Gastrocnemius medialis (tissue), 4 donors: ENCODE data around the gene PHF21B. TPM values are rescaled to one million over a fixed set of nuclear protein-coding genes. Genes with fewer than 3 reads are reported as not detected.
"Not testable (repeated sequence)": the region's sequence is repeated elsewhere in the genome, so short reads cannot be mapped to it uniquely, and the experiment has no call there.

Source experiments
- ATAC-seq, 2 donors: fragments of 150-250 bp; one replicate each; pipeline ENCODE4 v1.9.1; 2016
- DNase-seq, 2 donors: peaks; one replicate each; pipeline ENCODE4 v3.0.0-alpha.2; 2019
- H3K27ac ChIP-seq, 4 donors: fragments of 200-600 bp; sonication (generic); 1 replicate in 1 of 4; 2 replicates in 3 of 4; pipeline ENCODE4 v1.5.1; 2016 to 2018; ENCODE audit warnings: mild to moderate bottlenecking in 2 of 4, moderate library complexity in 1 of 4
- H3K27me3 ChIP-seq, 3 donors: fragments of 200-600 bp; sonication (generic) in 2 of 3; 1 replicate in 1 of 3; 2 replicates in 2 of 3; pipeline versions ENCODE4 v1.5.1 to v1.6.0; 2016 to 2019; ENCODE audit warnings: mild to moderate bottlenecking in 1 of 3, moderate library complexity in 1 of 3
- H3K36me3 ChIP-seq, 2 donors: fragments of 200-600 bp; sonication (generic) in 1 of 2; one replicate each; pipeline ENCODE4 v1.5.1; 2017 to 2018
- H3K4me1 ChIP-seq, 2 donors: fragments of 200-600 bp; sonication (generic) in 1 of 2; one replicate each; pipeline ENCODE4 v1.5.1; 2016 to 2017; ENCODE audit warnings: mild to moderate bottlenecking in 2 of 2
- H3K4me3 ChIP-seq, 4 donors: fragments of 200-600 bp; sonication (generic) in 3 of 4; 1 replicate in 1 of 4; 2 replicates in 3 of 4; pipeline ENCODE4 v1.5.1; 2016 to 2019; ENCODE audit warnings: mild to moderate bottlenecking in 2 of 4
- H3K9me3 ChIP-seq, 3 donors: fragments of 200-600 bp; sonication (generic) in 2 of 3; 1 replicate in 1 of 3; 2 replicates in 2 of 3; pipeline ENCODE4 v1.5.1; 2016 to 2019
- POLR2A ChIP-seq, 2 donors: fragments of 450-650 bp; IDR thresholded peaks; one replicate each; pipeline ENCODE4 v1.6.1; 2017; ENCODE audit warnings: antibody characterized with exemption in 2 of 2, mild to moderate bottlenecking in 2 of 2, moderate library complexity in 2 of 2
- in situ Hi-C, 4 donors: fragments of 200-750 bp; cut with MboI; loops; one replicate each; pipeline versions ENCODE4 v1.15.0 to v1.8.0; 2017; ENCODE audit warnings: low sequenced_read_pairs in 4 of 4
- intact Hi-C: fragments of 100-400 bp; cut with DNase I; formaldehyde crosslinking; loops from one replicate; pipeline ENCODE4 v1.15.1; 2023; ENCODE audit warnings: low total_unique reads
- total RNA-seq, 4 donors: library from RNA; depleted of rRNA; stranded (reverse); fragments of >200 nt; gene quantifications; one replicate each; pipeline versions ENCODE4 v1.1.0 to v1.2.3, GENCODE V29; 2016
- TF ChIP-seq, protein P1 (sequence below), 5 experiments: fragments of 450-650 bp in 3 of 5; fragments of 200-600 bp in 2 of 5; sonication (generic) in 2 of 5; IDR thresholded peaks in 4 of 5; conservative IDR thresholded peaks in 1 of 5; 1 replicate in 4 of 5; 2 replicates in 1 of 5; pipeline ENCODE4 v1.5.1; 2016 to 2019; ENCODE audit warnings: antibody characterized with exemption in 5 of 5, mild to moderate bottlenecking in 3 of 5, moderate library complexity in 3 of 5

PHF21B gene
- total RNA-seq, 4 donors from 2014 or later = 0.07 TPM; not detected in 3

DNA sequence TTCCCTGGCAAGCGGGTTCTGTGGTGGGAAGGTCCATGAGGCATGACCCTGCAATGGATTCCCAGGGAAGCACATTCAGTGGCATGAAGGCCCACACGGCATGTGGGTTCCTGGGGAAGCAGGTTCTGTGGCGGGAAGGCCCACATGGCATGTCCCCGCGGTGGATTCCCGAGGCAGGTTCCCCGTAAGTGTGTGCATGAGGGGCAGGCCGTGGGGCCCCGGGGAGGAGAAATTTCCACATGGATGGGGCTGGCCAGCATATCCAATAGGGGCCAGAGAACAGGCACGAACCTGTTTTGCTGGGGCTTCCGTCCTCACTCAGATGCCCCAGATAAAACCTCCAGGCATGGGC is 83.7 kb downstream of the PHF21B start:
- intact Hi-C loops = no loop called here
- H3K4me3 ChIP-seq = no peak overlapping the region
- DNase-seq (no peak), ATAC-seq (no peak)
- H3K36me3 ChIP-seq = no peaks in the 10 kb centered on the region
- in situ Hi-C loops = no loop called here
- no peak for TF ChIP-seq POLR2A (IDR thresholded peaks at IDR 0.05)
- TF ChIP-seq, protein P1, sequence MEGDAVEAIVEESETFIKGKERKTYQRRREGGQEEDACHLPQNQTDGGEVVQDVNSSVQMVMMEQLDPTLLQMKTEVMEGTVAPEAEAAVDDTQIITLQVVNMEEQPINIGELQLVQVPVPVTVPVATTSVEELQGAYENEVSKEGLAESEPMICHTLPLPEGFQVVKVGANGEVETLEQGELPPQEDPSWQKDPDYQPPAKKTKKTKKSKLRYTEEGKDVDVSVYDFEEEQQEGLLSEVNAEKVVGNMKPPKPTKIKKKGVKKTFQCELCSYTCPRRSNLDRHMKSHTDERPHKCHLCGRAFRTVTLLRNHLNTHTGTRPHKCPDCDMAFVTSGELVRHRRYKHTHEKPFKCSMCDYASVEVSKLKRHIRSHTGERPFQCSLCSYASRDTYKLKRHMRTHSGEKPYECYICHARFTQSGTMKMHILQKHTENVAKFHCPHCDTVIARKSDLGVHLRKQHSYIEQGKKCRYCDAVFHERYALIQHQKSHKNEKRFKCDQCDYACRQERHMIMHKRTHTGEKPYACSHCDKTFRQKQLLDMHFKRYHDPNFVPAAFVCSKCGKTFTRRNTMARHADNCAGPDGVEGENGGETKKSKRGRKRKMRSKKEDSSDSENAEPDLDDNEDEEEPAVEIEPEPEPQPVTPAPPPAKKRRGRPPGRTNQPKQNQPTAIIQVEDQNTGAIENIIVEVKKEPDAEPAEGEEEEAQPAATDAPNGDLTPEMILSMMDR (IDR thresholded peaks at IDR 0.05 in 4 of 5, conservative IDR thresholded peaks at IDR 0.05 in 1 of 5) = no peak
- H3K9me3 ChIP-seq = no peaks in the 10 kb centered on the region
- H3K27ac ChIP-seq = no peak overlapping the region
- H3K27me3 ChIP-seq = no peaks in the 10 kb centered on the region
- H3K4me1 ChIP-seq = no peaks in the 10 kb centered on the region

DNA sequence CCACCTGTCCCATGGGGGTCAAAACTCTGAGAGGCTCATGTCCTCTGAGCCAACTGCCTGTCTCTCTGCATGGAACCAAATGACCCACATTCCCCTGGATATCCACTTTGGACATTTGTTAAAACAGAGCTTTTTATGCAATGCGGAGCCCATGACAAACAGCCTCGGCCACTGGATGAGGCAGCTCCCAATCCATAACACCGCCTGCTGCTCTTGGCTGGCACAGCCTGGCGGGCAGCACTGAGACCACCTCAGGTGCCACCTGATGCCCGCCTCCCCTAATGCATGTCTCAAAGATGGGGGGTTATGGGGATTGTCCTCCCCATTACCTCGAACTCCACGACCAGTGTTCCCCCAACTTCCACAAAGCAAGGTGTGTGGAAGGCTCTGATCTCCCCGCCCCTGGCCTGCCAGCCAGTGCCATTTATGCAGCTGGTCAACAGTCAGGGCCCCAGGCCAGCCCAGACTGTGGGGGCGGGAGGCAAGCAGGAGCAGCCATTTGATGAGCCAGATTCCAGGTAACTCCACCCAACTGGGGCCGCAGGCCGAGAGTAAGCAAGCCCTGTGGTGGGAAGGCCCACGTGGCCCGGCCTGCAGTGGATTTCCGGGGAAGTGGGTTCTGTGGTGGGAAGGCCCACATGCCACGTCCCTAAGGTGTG is 84.2 kb downstream of the PHF21B start:
- Histone ChIP-seq H3K27me3 (no peaks in the 10 kb centered on the region), H3K9me3 (no peaks in the 10 kb centered on the region), H3K27ac (no peak overlapping the region), H3K36me3 (no peaks in the 10 kb centered on the region), H3K4me3 (no peak overlapping the region), H3K4me1 (no peaks in the 10 kb centered on the region)
- DNase-seq (no peak), ATAC-seq (no peak)
- in situ Hi-C loops = no loop called here
- intact Hi-C loops = no loop called here
- TF ChIP-seq POLR2A (IDR thresholded peaks at IDR 0.05) = no peak
- TF ChIP-seq, protein P1 (IDR thresholded peaks at IDR 0.05 in 4 of 5, conservative IDR thresholded peaks at IDR 0.05 in 1 of 5) = no peak

DNA sequence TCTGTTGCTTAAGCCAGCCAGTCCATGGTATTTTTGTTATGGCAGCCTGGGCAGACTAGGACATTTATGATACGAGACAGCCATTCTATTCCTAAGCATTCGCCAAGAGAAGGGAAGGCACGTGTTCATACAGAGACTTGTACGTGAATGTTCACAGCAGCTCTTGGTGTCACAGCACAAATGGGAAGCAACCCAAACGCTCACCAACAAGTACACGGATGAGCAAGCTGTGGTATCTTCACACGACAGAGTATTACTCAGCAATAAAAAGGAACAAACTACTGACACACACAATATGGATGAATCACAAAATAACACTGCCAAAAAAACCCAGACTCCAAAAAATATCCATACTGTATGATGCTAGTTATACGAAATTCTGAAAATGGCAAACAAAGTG is 85.1 kb downstream of the PHF21B start:
- no peak for ATAC-seq
- no peak for DNase-seq
- no peaks in the 10 kb centered on the region for H3K27me3 ChIP-seq
- no peak for TF ChIP-seq POLR2A (IDR thresholded peaks at IDR 0.05)
- TF ChIP-seq, protein P1 (IDR thresholded peaks at IDR 0.05 in 4 of 5, conservative IDR thresholded peaks at IDR 0.05 in 1 of 5) = no peak
- H3K9me3 ChIP-seq = no peaks in the 10 kb centered on the region
- H3K36me3 ChIP-seq = no peaks in the 10 kb centered on the region
- H3K4me1 ChIP-seq = no peaks in the 10 kb centered on the region
- intact Hi-C loops (no loop called here), in situ Hi-C loops (no loop called here)
- H3K4me3 ChIP-seq = no peak overlapping the region
- no peak overlapping the region for H3K27ac ChIP-seq

DNA sequence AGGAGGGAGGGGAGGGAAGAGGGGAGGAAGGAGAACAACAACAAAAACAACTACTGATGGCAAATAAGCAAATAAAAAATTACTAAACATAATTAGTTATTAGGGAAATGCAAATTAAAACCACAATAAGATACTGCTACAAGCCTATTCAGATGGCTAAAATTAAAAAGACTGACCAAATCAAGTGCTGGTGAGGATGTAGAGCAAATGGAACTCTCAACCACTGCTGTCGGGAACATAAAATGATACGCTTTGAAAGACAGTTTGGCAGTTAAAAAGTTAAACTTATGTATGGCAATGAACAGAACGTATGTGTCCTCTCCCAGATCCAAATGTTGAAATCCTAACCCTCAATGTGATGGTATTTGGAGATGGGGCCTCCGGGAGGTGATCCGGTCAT is 85.7 kb downstream of the PHF21B start:
- H3K27me3 ChIP-seq = no peaks in the 10 kb centered on the region
- H3K9me3 ChIP-seq = no peaks in the 10 kb centered on the region
- no peaks in the 10 kb centered on the region for H3K4me1 ChIP-seq
- no peaks in the 10 kb centered on the region for H3K36me3 ChIP-seq
- no peak overlapping the region for H3K27ac ChIP-seq
- no peak for DNase-seq
- TF ChIP-seq, protein P1 (IDR thresholded peaks at IDR 0.05 in 4 of 5, conservative IDR thresholded peaks at IDR 0.05 in 1 of 5) = no peak
- no peak for TF ChIP-seq POLR2A (IDR thresholded peaks at IDR 0.05)
- intact Hi-C loops = no loop called here
- ATAC-seq = no peak
- H3K4me3 ChIP-seq = no peak overlapping the region
- in situ Hi-C loops = no loop called here

DNA sequence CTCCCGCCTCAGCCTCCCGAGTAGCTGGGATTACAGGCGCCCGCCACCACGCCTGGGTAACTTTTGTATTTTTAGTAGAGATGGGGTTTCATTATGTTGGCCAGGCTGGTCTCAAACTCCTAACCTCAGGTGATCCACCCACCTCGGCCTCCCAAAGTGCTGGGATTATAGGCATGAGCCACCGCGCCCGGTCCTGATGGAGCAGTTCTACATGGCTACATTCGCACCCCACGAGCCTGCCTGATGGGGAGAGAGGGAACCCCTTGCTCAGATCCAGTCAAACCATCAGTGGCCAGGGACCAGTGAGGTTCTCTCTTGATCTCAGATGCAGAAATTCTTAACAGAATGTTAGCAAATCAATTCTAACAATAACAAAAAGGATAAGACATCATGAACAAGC is 88.0 kb downstream of the PHF21B start:
- intact Hi-C loops, H3K9me3 ChIP-seq, H3K36me3 ChIP-seq, H3K27ac ChIP-seq, ATAC-seq, in situ Hi-C loops, DNase-seq, H3K27me3 ChIP-seq, H3K4me1 ChIP-seq, H3K4me3 ChIP-seq: not testable (repeated sequence)
